CD14-positive monocyte (primary cell): ENCODE measurements around the gene GDPD4. TPM values are rescaled to one million over a fixed set of nuclear protein-coding genes. Genes with fewer than 3 reads are reported as not detected.
A peak's percentile ranks its signal among the peaks of the same experiment; 100 is the strongest.

Source experiments
- DNase-seq, 3 donors: peaks; one replicate each; pipeline ENCODE4 v3.0.0-alpha.2; 2011 to 2022
- H2AFZ ChIP-seq: 2 replicates; pipeline ENCODE4 v1.6.0; 2012; ENCODE audit warnings: mild to moderate bottlenecking, low read depth, low read length, inconsistent platforms; ENCODE audit not compliant: insufficient read depth, poor library complexity, severe bottlenecking
- H3K27ac ChIP-seq, 2 donors: 1 replicate in 1 of 2; 2 replicates in 1 of 2; pipeline ENCODE4 v1.5.1; 2012 to 2013; ENCODE audit warnings: low read length in 2 of 2, control low read depth in 1 of 2, inconsistent platforms in 1 of 2, low read depth in 1 of 2, mild to moderate bottlenecking in 1 of 2
- H3K27me3 ChIP-seq, 2 donors: one replicate each; pipeline versions ENCODE4 v1.6.0 to v1.6.1; 2011 to 2013; ENCODE audit warnings: low read length in 2 of 2; ENCODE audit not compliant: control insufficient read depth in 2 of 2, insufficient read depth in 2 of 2
- H3K36me3 ChIP-seq, 2 donors: replicated peaks in 1 of 2; 1 replicate in 1 of 2; 2 replicates in 1 of 2; pipeline versions ENCODE4 v1.5.1 to v1.6.1; 2012 to 2013; ENCODE audit warnings: low read length in 2 of 2, control low read depth in 1 of 2, inconsistent platforms in 1 of 2, mild to moderate bottlenecking in 1 of 2; ENCODE audit not compliant: insufficient read depth in 2 of 2, control insufficient read depth in 1 of 2
- H3K4me1 ChIP-seq, 2 donors: 1 replicate in 1 of 2; 2 replicates in 1 of 2; pipeline versions ENCODE4 v1.5.1 to v1.6.1; 2012 to 2013; ENCODE audit warnings: low read length in 2 of 2, control low read depth in 1 of 2, inconsistent platforms in 1 of 2, mild to moderate bottlenecking in 1 of 2, moderate library complexity in 1 of 2; ENCODE audit not compliant: insufficient read depth in 2 of 2, control insufficient read depth in 1 of 2
- H3K4me2 ChIP-seq: replicated peaks from 2 replicates; pipeline ENCODE3; 2012; ENCODE audit warnings: low read length, moderate library complexity, mild to moderate bottlenecking; ENCODE audit not compliant: poor library complexity, severe bottlenecking; ENCODE audit errors: extremely low read depth
- H3K4me3 ChIP-seq, 3 experiments: fragments of 200-600 bp in 1 of 3; sonication (generic) in 1 of 3; replicated peaks in 1 of 3; 1 replicate in 2 of 3; 2 replicates in 1 of 3; pipeline ENCODE4 v1.5.1; 2011 to 2013; ENCODE audit warnings: low read length in 3 of 3, mild to moderate bottlenecking in 3 of 3, control low read depth in 2 of 3, low read depth in 2 of 3, inconsistent platforms in 1 of 3, moderate library complexity in 1 of 3
- H3K79me2 ChIP-seq: 2 replicates; pipeline ENCODE4 v1.6.0; 2012; ENCODE audit warnings: mild to moderate bottlenecking, control low read depth, inconsistent platforms, low read length, moderate library complexity; ENCODE audit not compliant: insufficient read depth
- H3K9ac ChIP-seq: 2 replicates; pipeline ENCODE4 v1.6.0; 2017; ENCODE audit warnings: low read length, mild to moderate bottlenecking; ENCODE audit not compliant: insufficient read depth, poor library complexity, severe bottlenecking
- H3K9me3 ChIP-seq, 2 donors: replicated peaks in 1 of 2; 1 replicate in 1 of 2; 2 replicates in 1 of 2; pipeline versions ENCODE4 v1.5.1 to v1.6.1; 2012 to 2013; ENCODE audit warnings: low read length in 2 of 2, control low read depth in 1 of 2; ENCODE audit not compliant: control insufficient read depth in 1 of 2, insufficient read depth in 1 of 2
- H4K20me1 ChIP-seq: 2 replicates; pipeline ENCODE4 v1.6.0; 2012; ENCODE audit warnings: mild to moderate bottlenecking, low read length, control low read depth, moderate library complexity; ENCODE audit not compliant: insufficient read depth
- H3K27ac Mint-ChIP-seq, 7 donors: one replicate each; pipeline ENCODE4 v1.8.0; 2020; ENCODE audit warnings: mild to moderate bottlenecking in 7 of 7, mixed read lengths in 7 of 7, moderate library complexity in 6 of 7, inconsistent platforms in 2 of 7
- H3K27me3 Mint-ChIP-seq, 3 donors: one replicate each; pipeline ENCODE4 v1.8.0; 2021 to 2022; ENCODE audit warnings: low read depth in 3 of 3, mild to moderate bottlenecking in 3 of 3, mixed read lengths in 3 of 3, moderate library complexity in 3 of 3, inconsistent platforms in 1 of 3
- H3K36me3 Mint-ChIP-seq, 2 donors: one replicate each; pipeline ENCODE4 v1.8.0; 2020; ENCODE audit warnings: mixed read lengths in 2 of 2, inconsistent platforms in 1 of 2, mild to moderate bottlenecking in 1 of 2
- H3K4me1 Mint-ChIP-seq: one replicate; pipeline ENCODE4 v1.8.0; 2020; ENCODE audit warnings: mild to moderate bottlenecking, mixed read lengths
- H3K4me3 Mint-ChIP-seq, 2 donors: one replicate each; pipeline ENCODE4 v1.8.0; 2020; ENCODE audit warnings: mild to moderate bottlenecking in 2 of 2, mixed read lengths in 2 of 2, moderate library complexity in 1 of 2
- H3K9me3 Mint-ChIP-seq, 7 donors: one replicate each; pipeline ENCODE4 v1.8.0; 2020 to 2022; ENCODE audit warnings: mixed read lengths in 7 of 7, mild to moderate bottlenecking in 6 of 7, moderate library complexity in 6 of 7, inconsistent platforms in 2 of 7
- WGBS: methylation state at CpG from one replicate; pipeline ENCODE4 v1.1.5; 2013; ENCODE audit warnings: missing lambda C conversion rate; ENCODE audit not compliant: insufficient coverage; 5-methylcytosine and 5-hydroxymethylcytosine counted together
- intact Hi-C, 2 donors: fragments of 100-400 bp; cut with micrococcal nuclease; formaldehyde crosslinking; loops; one replicate each; pipeline versions ENCODE4 v1.15.0 to v1.15.1; 2023
- polyA plus RNA-seq, 3 donors: library from polyadenylated mRNA; depleted of rRNA in 1 of 3; unstranded in 2 of 3; stranded (reverse) in 1 of 3; fragments of 300-500 nt in 2 of 3; fragments of >200 nt in 1 of 3; fragmentation: Illumina TruSeq in 2 of 3; gene quantifications; 1 replicate in 2 of 3; 2 replicates in 1 of 3; pipeline ENCODE4 v1.2.3, GENCODE V29; 2012 to 2021
- TF ChIP-seq, protein P1 (sequence below): fragments of 200-600 bp; IDR thresholded peaks from one replicate; pipeline ENCODE4 v1.8.0; 2022; ENCODE audit warnings: antibody characterized with exemption, mild to moderate bottlenecking

The GDPD4 gene
- polyA plus RNA-seq, 3 donors: not detected

DNA sequence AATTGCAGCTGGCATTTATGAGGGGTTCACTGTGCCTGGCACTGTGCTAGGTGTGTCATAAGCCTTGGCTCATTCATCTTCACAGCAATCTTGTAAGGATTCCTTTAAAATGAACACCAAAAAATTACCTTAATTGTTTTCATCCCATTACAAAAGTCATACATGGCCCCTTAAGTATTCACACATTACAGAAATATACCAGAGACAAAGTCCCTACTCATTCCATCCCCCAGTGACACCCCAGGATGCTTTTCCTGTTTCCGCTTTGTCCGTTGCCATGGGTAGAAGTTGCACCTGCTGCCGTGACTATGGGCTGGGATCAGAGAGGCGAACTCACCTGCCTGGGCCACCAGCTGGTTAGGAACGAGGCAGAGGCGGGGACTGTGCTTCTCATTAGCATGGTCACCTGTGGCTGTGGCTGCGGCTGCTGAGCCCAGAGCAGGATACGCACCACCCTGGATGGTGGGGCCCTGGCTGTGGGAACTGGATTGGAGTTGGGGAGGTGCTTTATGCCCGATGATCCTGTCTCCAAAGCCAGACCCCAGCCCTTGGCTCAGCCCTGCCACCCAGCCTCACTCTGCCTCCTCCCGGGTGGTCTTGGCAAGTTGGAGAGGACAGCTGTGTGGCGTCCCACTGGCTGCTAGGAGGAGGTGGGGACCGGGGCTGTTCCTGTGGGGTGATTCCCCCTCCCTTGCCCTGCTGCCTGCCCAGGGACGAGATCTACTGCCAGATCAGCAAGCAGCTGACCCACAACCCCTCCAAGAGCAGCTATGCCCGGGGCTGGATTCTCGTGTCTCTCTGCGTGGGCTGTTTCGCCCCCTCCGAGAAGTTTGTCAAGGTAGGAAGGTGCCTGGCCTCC, 112.6 kb downstream of the GDPD4 start:
- Histone ChIP-seq H3K9me3 (no peaks in the 10 kb centered on the region), H4K20me1 (no peaks in the 10 kb centered on the region), H3K27ac (no peak overlapping the region), H3K79me2 (no peaks in the 10 kb centered on the region), H3K4me2 (no peak overlapping the region), H3K4me1 (no peaks in the 10 kb centered on the region), H3K36me3 (peaks cover 7 to 8% of the 10 kb centered on the region in 2 donors), H3K27me3 (no peaks in the 10 kb centered on the region), H2AFZ (no peak overlapping the region), H3K9ac (no peak overlapping the region), H3K4me3 (no peak overlapping the region)
- Mint-ChIP-seq H3K36me3 (peaks cover 6 to 8% of the 10 kb centered on the region in 2 donors), H3K4me1 (peaks cover 7% of the 10 kb centered on the region), H3K9me3 (no peaks in the 10 kb centered on the region), H3K4me3 (no peak overlapping the region), H3K27me3 (peaks cover 0 to 2% (median 0%) of the 10 kb centered on the region in 3 donors), H3K27ac (no peak overlapping the region)
- DNase-seq: no peak
- TF ChIP-seq, protein P1, sequence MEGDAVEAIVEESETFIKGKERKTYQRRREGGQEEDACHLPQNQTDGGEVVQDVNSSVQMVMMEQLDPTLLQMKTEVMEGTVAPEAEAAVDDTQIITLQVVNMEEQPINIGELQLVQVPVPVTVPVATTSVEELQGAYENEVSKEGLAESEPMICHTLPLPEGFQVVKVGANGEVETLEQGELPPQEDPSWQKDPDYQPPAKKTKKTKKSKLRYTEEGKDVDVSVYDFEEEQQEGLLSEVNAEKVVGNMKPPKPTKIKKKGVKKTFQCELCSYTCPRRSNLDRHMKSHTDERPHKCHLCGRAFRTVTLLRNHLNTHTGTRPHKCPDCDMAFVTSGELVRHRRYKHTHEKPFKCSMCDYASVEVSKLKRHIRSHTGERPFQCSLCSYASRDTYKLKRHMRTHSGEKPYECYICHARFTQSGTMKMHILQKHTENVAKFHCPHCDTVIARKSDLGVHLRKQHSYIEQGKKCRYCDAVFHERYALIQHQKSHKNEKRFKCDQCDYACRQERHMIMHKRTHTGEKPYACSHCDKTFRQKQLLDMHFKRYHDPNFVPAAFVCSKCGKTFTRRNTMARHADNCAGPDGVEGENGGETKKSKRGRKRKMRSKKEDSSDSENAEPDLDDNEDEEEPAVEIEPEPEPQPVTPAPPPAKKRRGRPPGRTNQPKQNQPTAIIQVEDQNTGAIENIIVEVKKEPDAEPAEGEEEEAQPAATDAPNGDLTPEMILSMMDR: peak; percentile 67
- WGBS: 93% methylated on average over 10 of the region's 18 CpGs
- intact Hi-C loops: loop anchor here (1.0 to 5.0 kb wide), 2 partner anchors 62 to 142 kb away; no protein-coding TSS in a partner anchor

DNA sequence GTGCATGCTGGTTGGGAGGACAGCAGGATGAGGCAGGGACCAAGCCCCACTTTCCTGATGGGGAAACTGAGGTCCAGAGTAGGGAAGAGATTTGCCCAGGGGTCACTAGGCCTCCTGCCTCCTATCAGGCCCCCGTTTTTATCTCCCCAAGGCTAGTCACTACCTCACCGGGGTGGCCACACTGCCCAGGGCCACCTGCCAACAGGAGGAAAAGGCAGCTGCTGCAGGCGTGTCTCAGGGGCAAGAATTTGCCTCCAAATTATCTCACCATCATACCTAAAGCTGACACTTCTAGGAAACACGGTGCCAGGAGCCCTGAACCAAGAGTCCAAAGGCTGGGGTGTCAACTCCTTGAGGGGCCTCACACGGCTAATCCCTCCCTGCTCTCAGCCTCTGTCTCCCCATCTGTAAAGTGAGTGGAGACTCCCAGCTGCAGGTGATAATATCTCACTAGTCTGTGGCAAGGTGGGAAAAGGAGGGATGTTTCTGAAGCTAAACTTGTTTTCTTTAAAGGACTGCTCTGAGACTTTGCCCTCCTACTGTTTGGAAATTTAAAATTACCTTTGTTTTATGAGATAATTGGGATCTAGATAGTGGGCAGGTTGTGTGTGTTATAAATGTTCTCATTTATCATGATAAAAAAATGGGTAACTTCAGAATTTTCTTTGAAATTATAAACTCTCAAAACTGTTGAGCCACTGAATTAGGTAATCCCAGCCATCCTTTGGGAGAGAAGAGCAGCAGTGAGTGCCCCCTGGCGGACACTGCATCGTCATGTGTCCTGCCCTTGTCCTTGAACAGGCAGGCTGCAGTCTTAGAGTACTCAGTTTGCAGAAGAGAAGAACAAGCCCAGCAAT, 113.5 kb downstream of the GDPD4 start:
- Histone ChIP-seq H3K4me1 (no peaks in the 10 kb centered on the region), H3K4me2 (no peak overlapping the region), H3K9me3 (no peaks in the 10 kb centered on the region), H3K27ac (no peak overlapping the region), H4K20me1 (no peaks in the 10 kb centered on the region), H3K4me3 (no peak overlapping the region), H3K27me3 (no peaks in the 10 kb centered on the region), H3K79me2 (no peaks in the 10 kb centered on the region), H3K36me3 (peaks cover 7 to 8% of the 10 kb centered on the region in 2 donors), H3K9ac (no peak overlapping the region), H2AFZ (no peak overlapping the region)
- H3K36me3 Mint-ChIP-seq: peaks cover 8 to 16% of the 10 kb centered on the region in 2 donors
- DNase-seq: peak; percentile 63 to 75 (median 71)
- intact Hi-C loops: loop anchor here (1.0 to 5.0 kb wide), 3 partner anchors 59 to 141 kb away; partner anchors contain the start of gene MYO7A (in 1 of the 2)
- peak overlapping the region in 1 of 7 donors; percentile 1 for H3K27ac Mint-ChIP-seq
- TF ChIP-seq, protein P1: peak; percentile 93
- no peak overlapping the region for H3K4me3 Mint-ChIP-seq
- peaks cover 7% of the 10 kb centered on the region for H3K4me1 Mint-ChIP-seq
- no peaks in the 10 kb centered on the region for H3K9me3 Mint-ChIP-seq
- peaks cover 0 to 6% (median 0%) of the 10 kb centered on the region in 3 donors for H3K27me3 Mint-ChIP-seq
- WGBS: 24% methylated on average over 3 of the region's 7 CpGs
